NCI-H446 (cell line): Measurements from ENCODE around the gene C9.
A peak's percentile ranks its signal among the peaks of the same experiment; 100 is the strongest.
"Not testable (repeated sequence)": the region's sequence is repeated elsewhere in the genome, so short reads cannot be mapped to it uniquely, and the experiment has no call there.

Experiments used
- DNase-seq, 2 experiments: peaks; one replicate each; lab custom pipeline; 2025; lab: John Stamatoyannopoulos, UW

The C9 gene

DNA sequence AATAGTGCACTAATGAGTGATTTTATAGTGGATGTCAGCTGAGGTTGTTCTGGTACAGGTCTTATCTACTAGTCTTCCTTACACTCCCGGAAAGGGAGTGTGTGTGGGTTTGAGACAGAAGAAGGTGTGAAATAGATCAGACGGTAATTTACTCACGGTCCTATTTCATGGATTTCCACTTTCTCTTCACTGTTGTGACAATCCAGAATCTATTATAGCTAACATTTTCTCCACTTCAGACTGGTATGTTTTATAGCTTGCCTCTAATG is 7.0 kb upstream of the C9 start:
- DNase-seq = no peak

DNA sequence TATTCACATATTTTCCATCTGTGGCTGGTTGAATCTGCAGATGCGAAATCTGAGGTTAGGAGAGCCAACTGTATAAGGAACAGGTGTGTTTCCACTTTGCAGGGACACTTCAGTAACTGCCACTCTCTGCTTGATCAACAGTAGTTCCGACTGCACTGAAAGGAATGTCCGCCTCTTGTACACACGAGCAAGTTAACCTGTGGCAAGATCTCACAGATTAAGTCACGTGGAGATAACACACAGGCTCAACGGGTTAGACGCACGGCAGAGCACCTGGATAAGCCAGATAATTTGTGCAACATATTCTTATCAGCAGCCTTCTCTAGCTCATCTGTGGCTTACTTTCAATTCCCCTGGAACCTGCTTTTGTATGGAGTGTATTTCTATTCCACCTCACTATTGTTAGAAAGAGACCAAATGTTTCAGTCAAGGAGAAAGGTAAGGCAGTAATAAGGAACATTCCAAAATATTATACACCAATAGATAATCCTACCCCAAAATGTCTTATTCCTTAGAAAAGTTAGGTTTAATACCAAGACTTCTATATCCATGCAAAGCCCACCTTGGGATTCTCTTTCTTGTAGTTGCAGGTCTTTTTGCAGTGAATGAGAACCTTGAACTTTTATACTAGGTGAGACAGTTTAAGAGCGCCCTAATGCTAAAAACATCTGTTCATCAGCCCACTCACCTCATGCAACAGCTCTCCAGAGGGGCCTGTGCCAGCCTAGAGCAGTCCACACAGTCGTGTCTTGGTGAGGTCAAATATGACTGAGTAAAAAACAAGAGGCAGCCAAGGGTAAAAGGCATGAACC is 6.5 kb upstream of the C9 start:
- DNase-seq = no peak

DNA sequence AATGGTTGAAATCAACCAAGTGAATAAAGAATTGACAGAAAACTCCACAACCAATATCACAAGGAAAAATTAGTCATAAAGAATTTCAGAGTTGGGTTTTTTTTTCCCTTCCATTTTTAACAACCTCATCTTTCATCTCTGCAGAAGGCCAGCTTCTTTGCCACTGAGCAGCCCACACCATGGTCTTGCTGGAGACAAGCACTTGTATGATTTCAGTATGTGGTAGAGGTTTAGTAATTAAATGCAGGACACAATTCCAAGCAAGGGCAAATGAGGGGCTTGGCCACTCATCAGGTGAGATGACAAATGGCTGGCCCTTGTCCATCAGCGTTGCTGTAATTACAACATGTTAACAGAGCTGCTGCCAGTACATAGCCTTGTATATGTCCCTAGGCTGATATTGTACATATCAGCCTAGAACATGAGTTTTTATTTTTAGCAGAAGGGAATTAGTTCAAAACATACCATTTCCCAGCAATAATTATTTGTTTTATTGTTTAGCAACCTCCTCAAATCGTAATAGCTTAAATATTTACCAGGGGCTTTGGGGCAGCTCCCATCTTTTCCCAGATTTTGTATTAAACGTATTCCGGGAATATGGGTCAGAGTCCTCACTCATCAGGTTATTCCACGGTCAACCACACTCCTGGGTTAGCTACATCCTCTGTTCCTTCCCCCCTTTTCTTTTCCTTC is 5.0 kb upstream of the C9 start:
- no peak for DNase-seq

DNA sequence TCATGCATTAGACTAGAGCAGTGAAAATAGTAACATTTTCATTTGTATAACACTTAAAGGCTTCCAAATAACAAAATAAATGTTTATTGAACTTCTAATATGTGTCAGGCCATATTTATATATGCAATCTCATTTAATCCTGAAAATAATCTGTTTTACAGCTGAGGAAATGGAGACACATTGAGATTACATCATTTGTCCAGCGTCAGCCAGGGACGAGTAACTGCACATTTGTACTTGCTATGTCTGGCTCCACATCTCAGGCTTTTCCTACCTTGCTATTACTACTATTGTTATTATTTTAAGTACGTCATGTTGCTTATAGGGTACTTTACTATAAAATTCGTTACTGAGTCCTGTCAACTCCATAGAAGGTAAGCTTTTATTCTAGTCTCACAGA is 3.8 kb upstream of the C9 start:
- no peak for DNase-seq

DNA sequence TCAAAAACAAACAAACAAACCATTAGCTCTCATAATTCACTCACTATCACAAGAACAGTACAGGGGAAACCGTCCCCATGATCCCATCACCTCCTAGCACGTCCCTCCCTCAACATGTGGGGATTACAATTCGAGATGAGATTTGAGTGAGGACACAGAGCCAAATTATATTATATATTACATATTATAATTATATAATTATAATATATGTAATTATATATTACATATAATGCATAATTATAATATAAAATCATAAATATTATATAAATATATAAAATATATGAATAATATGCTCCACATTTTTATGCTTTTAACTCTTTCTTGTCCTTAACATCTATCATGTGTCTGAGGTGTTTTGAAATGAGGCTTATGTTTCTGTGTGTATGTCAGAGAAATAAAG is 3.4 kb upstream of the C9 start:
- DNase-seq = no peak

DNA sequence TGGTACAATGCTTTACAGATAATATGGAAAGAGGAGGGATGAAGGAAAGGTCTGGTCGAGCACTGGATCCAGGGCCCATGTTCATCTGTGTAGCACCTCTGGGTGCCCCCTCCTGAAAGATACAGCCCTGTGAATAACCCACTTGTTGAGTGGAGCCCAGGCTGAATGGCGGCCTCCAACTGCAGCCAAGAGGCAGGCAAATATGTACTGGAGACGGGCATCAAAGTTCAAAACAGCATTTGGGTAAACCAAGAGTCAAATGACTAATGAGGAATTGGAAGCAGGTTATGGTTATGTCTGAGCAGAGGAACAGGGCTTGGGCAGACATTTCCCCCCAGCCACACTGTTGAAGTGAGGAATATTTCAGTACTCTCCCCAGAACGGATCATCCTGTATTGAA is 1.1 kb downstream of the C9 start:
- DNase-seq = no peak

DNA sequence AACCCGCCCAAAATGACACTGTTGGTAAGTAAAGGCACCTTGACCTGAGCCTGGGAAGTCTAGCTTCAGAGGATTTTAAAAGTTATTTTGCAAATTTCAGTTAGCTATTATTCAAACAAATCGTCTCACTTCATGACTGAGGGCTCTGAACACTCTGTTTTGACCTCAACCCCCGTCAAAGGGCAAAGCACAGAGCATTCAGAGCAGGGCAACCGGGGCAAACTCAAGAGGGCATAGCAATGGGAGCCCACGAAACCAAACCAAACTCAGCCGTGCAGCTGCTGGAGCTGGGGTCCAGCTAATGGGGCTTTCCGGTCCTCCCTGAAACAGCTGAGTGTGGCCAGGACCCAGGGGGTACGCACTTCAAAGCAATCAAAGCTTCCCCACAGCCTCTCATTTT is 1.6 kb downstream of the C9 start:
- no peak for DNase-seq

DNA sequence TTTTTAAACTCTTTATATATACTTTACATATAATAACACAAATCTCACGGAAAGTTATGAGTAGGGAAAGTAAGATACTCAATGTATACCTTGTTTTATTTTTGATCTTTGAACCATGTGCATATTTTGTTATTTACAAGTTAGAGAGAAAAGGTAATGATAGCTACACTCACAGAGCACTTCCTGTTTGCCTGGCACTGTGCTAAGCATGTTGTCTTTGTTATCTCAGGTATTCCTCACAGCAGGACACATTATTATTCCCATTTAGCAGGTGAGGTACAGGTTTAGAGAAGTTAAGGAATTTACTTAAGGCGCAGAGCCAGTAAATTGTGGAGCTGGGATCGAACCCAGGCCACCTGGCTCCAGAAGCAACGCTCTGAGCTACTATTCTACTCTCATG is 3.0 kb downstream of the C9 start:
- DNase-seq = no peak

DNA sequence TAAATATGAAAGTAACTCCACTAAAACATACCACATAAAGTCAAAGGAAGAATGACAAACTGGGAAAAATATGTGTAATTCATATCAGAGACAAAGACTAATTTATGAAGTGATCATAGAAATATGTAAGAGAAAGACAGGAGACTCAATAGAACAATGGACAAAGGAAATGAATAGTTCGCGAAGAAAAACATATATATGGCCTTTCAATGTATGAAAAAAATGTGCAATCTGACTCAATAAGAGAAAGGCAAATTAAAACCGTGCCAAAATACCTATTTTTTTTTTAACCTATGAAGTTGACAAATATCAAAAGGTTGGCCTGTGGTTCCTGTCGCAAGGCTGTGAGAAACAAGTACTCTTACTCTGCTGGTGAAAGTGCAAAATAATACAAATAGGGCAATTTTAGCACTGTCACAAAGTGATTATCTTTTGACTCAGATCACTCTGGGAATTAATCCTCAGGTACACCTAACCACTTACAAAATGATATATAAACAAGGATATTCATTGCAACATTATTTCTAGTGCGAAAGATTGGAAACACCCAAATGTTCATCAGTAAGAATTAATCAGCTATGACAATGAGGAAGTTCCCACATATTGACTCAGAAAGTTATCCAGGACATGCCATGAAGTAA is 3.7 kb downstream of the C9 start:
- no peak for DNase-seq

DNA sequence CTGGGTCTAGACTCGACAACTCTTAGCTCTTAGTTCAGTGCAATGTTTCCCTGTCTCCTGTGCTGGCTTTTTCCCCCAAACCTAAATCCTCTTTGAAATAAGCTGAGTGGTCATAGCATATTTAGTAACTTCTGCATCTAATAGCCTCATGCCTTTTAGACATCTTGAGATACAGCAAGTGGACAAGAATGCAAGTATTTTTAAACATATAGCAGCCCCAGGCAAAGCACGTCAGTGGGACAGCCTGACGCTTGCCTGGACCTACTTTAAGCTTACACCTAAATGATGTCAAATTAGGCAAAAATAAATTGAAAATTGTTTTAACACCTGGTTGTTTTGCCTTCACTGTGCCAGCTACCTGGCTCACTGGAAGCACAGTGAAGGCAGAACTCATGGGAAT is 8.0 kb downstream of the C9 start:
- no peak for DNase-seq

DNA sequence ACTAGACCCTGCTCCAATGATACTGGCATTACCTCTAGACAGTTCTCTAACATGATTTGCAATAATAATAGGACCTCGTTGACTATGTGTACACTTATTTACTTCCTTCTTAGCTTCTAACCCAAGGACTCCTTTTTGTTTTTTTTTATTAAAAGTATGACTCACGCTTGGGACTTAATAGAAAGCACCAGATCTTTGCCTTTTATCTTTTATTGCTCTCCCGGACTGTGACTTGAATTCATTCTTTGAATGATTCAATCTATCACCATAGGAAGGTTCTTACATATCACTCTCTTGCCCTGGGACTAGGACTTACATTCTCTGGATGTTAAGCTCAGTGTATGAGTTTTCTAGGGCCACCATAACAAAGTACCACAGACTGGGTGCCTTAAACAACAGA is 9.0 kb downstream of the C9 start:
- no peak for DNase-seq

DNA sequence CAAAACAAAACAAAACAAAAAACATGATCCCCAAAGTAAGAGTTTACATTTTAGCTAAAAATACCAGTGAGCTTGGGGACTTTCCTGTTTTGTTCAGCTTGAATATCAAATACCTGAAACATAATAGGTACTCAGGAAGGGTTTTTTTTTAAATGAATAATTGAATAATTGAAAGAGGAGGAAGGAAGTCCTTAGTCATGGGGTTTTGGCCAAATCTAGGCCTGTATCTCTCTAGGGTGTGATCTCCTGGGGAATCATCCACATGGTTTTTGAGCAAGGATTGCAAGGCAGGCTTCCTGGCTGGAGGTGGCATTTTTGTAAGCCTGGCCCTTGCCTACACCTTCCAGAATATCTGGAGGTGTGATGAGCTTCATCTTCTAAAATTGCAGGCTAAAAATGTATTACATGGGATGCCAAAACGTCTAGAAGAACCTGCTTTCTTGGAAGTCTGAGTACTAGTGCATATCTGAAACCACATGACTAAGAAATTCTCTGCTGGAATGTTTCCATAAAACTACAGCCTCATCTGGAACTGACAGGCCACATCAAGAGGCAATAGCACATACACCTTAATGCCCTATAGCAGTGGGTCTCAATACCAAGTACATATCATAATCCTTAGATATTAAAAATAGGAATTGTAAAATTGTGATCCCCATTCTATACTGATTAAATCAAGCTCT is 10.4 kb downstream of the C9 start:
- no peak for DNase-seq

DNA sequence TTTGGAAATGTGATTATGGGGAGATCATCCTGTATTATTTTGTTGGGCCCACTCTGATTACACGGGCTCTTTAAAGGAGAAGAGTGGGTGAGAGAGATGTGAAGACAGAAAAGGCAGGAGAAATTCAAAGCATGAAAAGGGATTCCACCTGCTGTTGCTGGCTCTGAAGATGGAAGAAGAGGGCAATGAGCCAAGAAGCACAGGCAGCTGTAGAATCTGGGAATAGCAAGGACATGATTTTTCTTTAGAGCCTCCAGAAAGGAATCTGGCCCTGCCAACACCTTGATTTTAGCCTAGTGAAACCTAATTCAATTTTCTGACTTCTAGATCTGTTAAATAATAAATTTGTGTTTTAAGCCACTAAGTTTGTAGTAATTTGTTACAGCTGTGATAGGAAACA is 11.3 kb downstream of the C9 start:
- DNase-seq = peak in 1 of 2 experiments; percentile 21

DNA sequence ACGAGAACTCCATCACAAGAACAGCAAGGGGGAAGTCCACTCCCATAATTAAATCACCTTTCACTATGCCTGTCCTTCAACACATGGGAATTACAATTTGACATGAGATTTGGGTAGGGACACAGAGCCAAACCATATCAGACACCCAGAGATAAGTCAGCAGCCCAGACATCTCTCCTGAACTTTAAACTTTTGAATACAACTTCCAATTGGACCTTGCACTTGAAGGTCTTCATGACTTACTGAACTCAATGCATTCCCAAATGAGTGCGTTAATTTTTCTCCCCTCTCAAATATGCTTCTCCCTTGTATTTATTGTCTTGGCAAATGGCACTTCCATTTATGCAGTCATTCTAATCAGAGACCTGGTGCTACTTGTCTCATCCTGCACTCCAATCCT is 12.1 kb downstream of the C9 start:
- no peak for DNase-seq

DNA sequence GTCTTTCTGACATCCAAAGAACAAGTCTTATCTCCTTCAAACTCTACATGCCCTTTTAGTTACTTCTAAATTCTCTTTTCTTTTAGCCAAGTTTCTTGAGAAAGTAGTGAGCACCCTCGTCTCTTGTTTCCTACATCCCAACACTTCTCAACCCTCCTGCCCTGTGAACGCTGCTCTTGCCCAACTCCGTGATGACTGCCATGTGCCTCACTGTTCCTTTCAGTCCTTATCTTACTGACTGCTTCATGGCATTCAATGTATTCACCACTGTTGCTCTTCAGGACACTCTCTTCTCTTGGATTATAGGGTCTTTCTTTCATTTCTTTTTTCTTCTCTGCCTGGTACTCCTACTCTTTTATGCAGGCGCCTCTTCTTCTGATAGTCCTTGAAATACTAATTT is 14.8 kb downstream of the C9 start:
- DNase-seq = no peak

DNA sequence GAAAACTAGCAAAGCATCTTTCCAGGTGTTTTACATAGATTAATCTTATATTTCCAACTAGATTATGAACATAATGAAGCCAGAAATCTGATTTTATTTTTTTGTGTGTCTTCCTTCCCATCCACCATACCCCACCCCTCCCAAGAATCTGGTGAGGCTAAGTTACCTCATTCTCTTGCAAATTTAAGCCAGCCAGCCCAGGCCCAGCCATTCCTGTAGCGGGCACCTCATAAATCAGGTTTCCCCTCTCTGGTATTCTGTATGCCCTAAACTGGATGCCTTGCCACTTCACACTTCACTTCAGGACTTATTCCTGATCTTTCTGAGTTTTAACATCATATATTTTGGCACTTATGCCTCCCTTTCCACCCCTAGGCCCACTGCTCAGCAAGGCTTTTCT is 21.8 kb downstream of the C9 start:
- DNase-seq = no peak

DNA sequence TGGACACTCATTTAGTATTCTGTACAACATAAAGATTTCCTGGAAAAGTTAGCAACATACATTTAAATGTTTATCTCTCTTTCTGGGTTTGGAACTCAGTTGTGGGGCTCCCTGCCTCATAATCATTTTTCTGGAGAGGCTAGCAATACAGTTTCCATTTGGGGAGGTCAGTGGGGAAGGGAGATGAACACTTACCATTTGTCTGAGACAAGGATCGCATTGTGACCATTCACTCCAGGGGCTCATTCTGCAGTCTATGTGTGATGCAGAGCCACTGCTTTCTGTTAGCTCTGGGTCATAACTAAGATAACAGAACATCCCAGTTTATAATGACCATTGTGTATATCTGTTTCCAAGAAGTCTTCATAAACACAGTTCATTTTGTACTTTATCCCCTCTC is 22.4 kb downstream of the C9 start:
- no peak for DNase-seq

DNA sequence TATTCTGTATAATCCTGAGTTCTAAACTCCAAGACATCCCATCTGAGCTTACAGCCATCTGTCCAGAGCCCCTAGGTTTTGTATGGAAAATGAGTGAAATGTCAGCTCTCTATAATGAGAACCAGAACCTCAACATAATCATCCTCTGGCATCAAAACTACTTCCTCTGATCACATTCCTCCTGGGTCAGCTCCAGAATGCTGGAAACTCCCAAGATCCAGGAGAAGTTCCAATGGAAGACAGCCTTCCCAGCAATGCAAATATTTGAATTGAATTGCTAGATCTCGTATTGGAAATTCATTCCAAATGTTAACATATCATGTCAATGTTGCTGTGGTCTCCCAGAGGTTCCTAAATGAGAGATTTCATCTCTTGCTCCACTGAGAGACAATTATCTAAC is 23.8 kb downstream of the C9 start:
- DNase-seq = no peak

DNA sequence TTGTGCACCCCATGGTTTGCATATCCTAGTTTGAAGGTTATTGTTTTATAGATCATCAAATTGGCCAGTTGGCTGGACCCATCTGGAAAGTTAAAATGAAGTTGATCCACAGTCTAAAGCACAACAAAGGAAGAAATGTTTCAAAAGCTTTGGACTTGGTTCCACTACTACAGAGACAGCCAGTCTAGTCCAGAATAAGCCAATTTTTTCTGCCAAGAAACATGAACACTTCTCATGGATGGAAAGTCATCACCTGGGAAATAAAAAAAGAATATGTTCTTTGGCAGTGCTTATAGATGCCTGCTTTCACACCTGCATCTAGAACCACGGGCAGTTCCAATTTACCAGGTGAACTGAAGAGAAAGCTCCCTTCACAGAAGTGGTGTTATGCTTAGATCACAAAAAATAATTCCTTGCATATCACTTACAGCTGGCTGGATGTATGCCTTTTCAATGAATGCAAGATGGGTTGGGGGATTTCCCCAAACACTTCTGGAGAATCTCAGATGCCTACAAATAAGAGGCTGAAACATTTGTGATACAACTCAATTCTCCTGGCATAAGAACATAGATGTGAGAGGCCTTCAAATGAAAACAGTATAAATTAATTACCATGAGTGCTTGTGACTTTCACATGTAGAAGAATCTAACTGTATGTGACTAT is 26.9 kb downstream of the C9 start:
- DNase-seq = no peak

DNA sequence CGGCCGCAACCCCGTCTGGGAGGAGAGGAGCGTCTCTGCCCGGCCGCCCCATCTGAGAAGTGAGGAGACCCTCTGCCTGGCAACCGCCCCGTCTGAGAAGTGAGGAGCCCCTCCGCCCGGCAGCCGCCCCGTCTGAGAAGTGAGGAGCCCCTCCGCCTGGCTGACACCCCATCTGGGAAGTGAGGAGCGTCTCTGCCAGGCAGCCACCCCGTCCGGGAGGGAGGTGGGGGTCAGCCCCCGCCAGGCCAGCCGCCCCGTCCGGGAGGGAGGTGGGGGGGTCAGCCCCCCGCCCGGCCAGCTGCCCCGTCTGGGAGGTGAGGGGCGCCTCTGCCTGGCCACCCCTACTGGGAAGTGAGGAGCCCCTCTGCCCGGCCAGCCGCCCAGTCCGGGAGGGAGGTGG is 30.0 kb downstream of the C9 start:
- not testable (repeated sequence) for DNase-seq

DNA sequence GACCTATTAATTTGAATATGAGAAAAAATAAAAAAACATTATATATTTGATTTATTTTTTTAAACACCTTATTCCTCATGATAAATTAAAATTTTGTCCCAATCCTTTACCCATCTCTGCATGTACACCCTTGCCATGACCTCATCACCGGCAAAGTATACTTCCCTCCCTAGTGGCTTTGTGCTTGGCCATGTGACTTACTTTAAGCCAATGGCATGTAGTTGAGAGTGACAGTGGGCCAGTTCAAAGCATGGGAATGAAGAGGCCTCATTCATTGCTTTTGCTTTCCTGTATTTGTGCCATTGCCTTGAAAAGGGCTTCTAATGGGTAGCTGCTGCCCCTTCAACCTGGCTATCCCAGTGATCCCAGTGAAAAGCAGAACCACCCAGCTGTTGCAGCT is 31.2 kb downstream of the C9 start:
- DNase-seq = no peak

DNA sequence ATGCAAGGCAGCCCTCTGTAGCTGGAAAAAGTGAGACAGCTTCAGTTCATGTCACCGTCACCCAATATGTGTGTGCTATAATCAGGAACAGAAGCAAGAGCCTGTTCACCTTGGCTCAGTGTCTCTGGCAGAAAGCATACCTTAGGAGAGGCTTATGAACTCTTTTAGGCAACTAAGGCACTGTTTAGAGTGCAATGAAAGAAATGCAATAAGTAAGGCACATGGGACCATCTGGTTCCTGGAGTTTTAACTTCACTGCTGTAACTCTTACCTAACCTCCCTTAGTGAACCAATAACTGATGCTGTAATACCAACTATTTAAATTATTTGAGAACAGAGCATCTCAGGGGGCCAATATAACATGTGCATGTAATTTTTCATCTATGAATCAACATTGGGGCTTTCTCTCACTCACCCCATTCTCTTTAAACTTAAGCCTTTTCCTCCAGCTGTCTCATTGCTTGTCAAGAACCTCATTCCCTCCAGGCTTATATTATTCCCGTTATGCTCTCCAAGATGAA is 32.4 kb downstream of the C9 start:
- DNase-seq = no peak
